CD4-positive, CD25-positive, alpha-beta regulatory T cell (primary cell): ENCODE measurements around the gene SEMA4G. TPM values are rescaled to one million over a fixed set of nuclear protein-coding genes. Genes with fewer than 3 reads are reported as not detected.

Source experiments
- ATAC-seq, 2 donors: fragments of 150-1000 bp; cut with Tn5 transposase; one replicate each; pipeline ENCODE4 v1.10.0; 2021; ENCODE audit warnings: low read depth in 2 of 2, moderate number of reproducible peaks in 2 of 2, moderate library complexity in 1 of 2
- DNase-seq, 3 donors: peaks; one replicate each; pipeline versions ENCODE4 v3.0.0 to v3.0.0-alpha.2; 2012 to 2022; ENCODE audit warnings: mixed read lengths in 1 of 3
- H3K27ac ChIP-seq: one replicate; pipeline ENCODE4 v1.7.0; 2013; ENCODE audit warnings: mild to moderate bottlenecking, low read length; ENCODE audit not compliant: insufficient read depth, poor library complexity, severe bottlenecking
- H3K27me3 ChIP-seq: one replicate; pipeline ENCODE4 v1.7.0; 2013; ENCODE audit warnings: low read length; ENCODE audit not compliant: control insufficient read depth, insufficient read depth
- H3K36me3 ChIP-seq: one replicate; pipeline ENCODE4 v1.7.0; 2013; ENCODE audit warnings: mild to moderate bottlenecking, low read length, moderate library complexity; ENCODE audit not compliant: control insufficient read depth, insufficient read depth
- H3K4me1 ChIP-seq: 2 replicates; pipeline ENCODE4 v1.7.0; 2013; ENCODE audit warnings: mild to moderate bottlenecking, low read length; ENCODE audit not compliant: insufficient read depth, control insufficient read depth, poor library complexity, severe bottlenecking
- H3K4me3 ChIP-seq: one replicate; pipeline ENCODE4 v1.7.0; 2013; ENCODE audit warnings: low read depth, mild to moderate bottlenecking, low read length, moderate library complexity
- H3K9me3 ChIP-seq, 2 experiments: 1 replicate in 1 of 2; 2 replicates in 1 of 2; pipeline ENCODE4 v1.7.0; 2013; ENCODE audit warnings: low read length in 2 of 2, mild to moderate bottlenecking in 1 of 2, moderate library complexity in 1 of 2; ENCODE audit not compliant: control insufficient read depth in 2 of 2
- H3K27ac Mint-ChIP-seq, 3 donors: one replicate each; pipeline ENCODE4 v1.8.0; 2020 to 2022; ENCODE audit warnings: mild to moderate bottlenecking in 3 of 3, mixed read lengths in 3 of 3, moderate library complexity in 2 of 3
- H3K27me3 Mint-ChIP-seq: one replicate; pipeline ENCODE4 v1.8.0; 2022; ENCODE audit warnings: mild to moderate bottlenecking, mixed read lengths
- H3K36me3 Mint-ChIP-seq: one replicate; pipeline ENCODE4 v1.8.0; 2020; ENCODE audit warnings: mixed read lengths
- H3K4me1 Mint-ChIP-seq, 4 donors: one replicate each; pipeline ENCODE4 v1.8.0; 2020 to 2022; ENCODE audit warnings: mixed read lengths in 4 of 4, mild to moderate bottlenecking in 1 of 4
- H3K4me3 Mint-ChIP-seq, 4 donors: one replicate each; pipeline ENCODE4 v1.8.0; 2020 to 2022; ENCODE audit warnings: mild to moderate bottlenecking in 4 of 4, mixed read lengths in 4 of 4, moderate library complexity in 3 of 4
- H3K9me3 Mint-ChIP-seq, 7 donors: one replicate each; pipeline ENCODE4 v1.8.0; 2020 to 2022; ENCODE audit warnings: mixed read lengths in 7 of 7, mild to moderate bottlenecking in 3 of 7, moderate library complexity in 2 of 7
- polyA plus RNA-seq, 4 donors: library from polyadenylated mRNA; unstranded; fragments of 300-500 nt; fragmentation: Illumina TruSeq; gene quantifications; one replicate each; pipeline ENCODE4 v1.2.3, GENCODE V29; 2021
- total RNA-seq: library from RNA; stranded (reverse); gene quantifications from one replicate; pipeline ENCODE4 v1.2.3, GENCODE V29; 2022

SEMA4G gene
- total and polyA plus RNA-seq, 5 donors from 2014 or later = 0.61 to 1.1 TPM; not detected in 3

DNA sequence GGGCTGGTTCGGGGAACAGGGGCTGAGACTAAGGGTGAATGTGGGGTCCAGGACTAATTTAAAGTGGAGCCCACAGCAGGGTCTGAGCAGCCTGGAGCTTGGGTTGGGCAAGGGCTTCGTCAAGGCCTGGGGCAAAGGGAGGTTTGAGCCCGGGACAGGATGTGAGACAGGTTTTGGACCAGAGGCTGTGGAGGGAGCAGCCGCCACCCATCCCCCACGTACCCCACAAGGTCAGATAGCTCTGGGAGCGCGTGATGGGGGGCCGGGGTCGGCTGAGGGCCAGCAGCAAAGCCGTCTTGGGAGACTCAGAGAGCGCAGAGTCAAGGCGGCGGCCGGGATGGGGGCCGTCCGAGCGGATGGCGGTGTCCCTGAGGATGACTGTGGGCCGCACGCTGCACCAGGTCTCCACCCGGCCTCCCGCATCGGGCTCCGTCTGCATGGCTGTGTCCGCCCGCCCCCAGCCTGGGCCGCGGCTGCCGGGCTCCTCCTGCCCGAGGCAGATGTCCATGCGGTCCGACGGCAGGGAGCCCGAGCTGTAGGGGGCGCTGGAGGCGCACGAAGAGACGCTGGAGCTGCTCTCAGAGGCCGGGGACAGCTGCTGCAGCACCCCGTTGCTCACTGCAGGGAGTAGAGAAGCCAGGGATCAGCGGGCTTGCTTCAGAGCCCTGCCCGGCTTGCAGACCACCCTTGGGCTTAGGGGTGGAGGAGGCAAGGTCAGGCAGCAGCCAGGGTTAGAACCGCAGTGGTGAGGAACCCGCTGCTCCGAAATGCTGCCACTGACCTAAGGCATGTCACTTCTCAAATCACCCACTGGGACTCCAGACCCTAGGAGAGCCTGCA lies 49.5 kb downstream of the SEMA4G start:
- ATAC-seq (peak; percentile 71 to 74), DNase-seq (peak; percentile 47 to 70 (median 56))
- H3K36me3 ChIP-seq = no peaks in the 10 kb centered on the region
- H3K27ac Mint-ChIP-seq = no peak overlapping the region
- H3K9me3 ChIP-seq = no peaks in the 10 kb centered on the region
- no peak overlapping the region for H3K27ac ChIP-seq
- H3K36me3 Mint-ChIP-seq = no peaks in the 10 kb centered on the region
- H3K4me1 Mint-ChIP-seq = peaks cover 0 to 10% (median 3%) of the 10 kb centered on the region in 4 donors
- no peaks in the 10 kb centered on the region for H3K4me1 ChIP-seq
- peak overlapping the region in 1 of 4 donors; percentile 44 for H3K4me3 Mint-ChIP-seq
- peaks cover 42% of the 10 kb centered on the region for H3K27me3 Mint-ChIP-seq
- peaks cover 0 to 1% (median 0%) of the 10 kb centered on the region in 7 donors for H3K9me3 Mint-ChIP-seq
- no peak overlapping the region for H3K4me3 ChIP-seq
- H3K27me3 ChIP-seq = peaks cover 13% of the 10 kb centered on the region

Other genes with a start within 250 kb of the SEMA4G start
- not detected for gene PAX2, start 223.9 kb upstream of the SEMA4G start, total RNA-seq
- under 1 TPM in 1 of 4 donors, not detected in 3; 0.08 TPM for gene PAX2, start 223.9 kb upstream of the SEMA4G start, polyA plus RNA-seq
- gene SLF2, start 56.5 kb upstream of the SEMA4G start, total RNA-seq = 23.2 TPM
- 10 to 100 TPM; 10.3 to 11.8 (median 10.6) TPM for gene SLF2, start 56.5 kb upstream of the SEMA4G start, polyA plus RNA-seq
- 40.2 TPM for gene MRPL43, start 18.0 kb downstream of the SEMA4G start, total RNA-seq
- 100 to 1,000 TPM; 135 to 148 (median 137) TPM for gene MRPL43, start 18.0 kb downstream of the SEMA4G start, polyA plus RNA-seq
- 3.4 TPM for gene TWNK, start 18.0 kb downstream of the SEMA4G start, total RNA-seq
- gene TWNK, start 18.0 kb downstream of the SEMA4G start, polyA plus RNA-seq = 10 to 100 TPM in 1 of 4 donors, 1 to 10 TPM in 3; 3.8 to 12.8 (median 6.7) TPM
- gene LZTS2, start 30.3 kb downstream of the SEMA4G start, total RNA-seq = 19.3 TPM
- gene LZTS2, start 30.3 kb downstream of the SEMA4G start, polyA plus RNA-seq = 10 to 100 TPM; 11.0 to 16.4 (median 12.3) TPM
- gene PDZD7, start 61.6 kb downstream of the SEMA4G start, total RNA-seq = 3.5 TPM
- 1 to 10 TPM in 1 of 4 donors, under 1 TPM in 3; 0.59 to 1.1 (median 0.70) TPM for gene PDZD7, start 61.6 kb downstream of the SEMA4G start, polyA plus RNA-seq
- gene SFXN3, start 61.7 kb downstream of the SEMA4G start, total RNA-seq = 70.4 TPM
- gene SFXN3, start 61.7 kb downstream of the SEMA4G start, polyA plus RNA-seq = 10 to 100 TPM; 17.7 to 21.1 (median 20.2) TPM
- not detected for gene KAZALD1, start 92.5 kb downstream of the SEMA4G start, total RNA-seq
- gene KAZALD1, start 92.5 kb downstream of the SEMA4G start, polyA plus RNA-seq = under 1 TPM in 1 of 4 donors, not detected in 3; 0.62 TPM
- not detected for gene TLX1, start 161.8 kb downstream of the SEMA4G start, total RNA-seq
- not detected for gene TLX1, start 161.8 kb downstream of the SEMA4G start, polyA plus RNA-seq